Activated effector memory CD4-positive, alpha-beta T cell treated with Interleukin-2 at 50 U/mL for 16 hours (primary cell): Measurements from ENCODE around the gene DHRS12.

Experiments
- DNase-seq: peaks from one replicate; pipeline ENCODE4 v3.0.0-alpha.2; 2020

The DHRS12 gene

DNA sequence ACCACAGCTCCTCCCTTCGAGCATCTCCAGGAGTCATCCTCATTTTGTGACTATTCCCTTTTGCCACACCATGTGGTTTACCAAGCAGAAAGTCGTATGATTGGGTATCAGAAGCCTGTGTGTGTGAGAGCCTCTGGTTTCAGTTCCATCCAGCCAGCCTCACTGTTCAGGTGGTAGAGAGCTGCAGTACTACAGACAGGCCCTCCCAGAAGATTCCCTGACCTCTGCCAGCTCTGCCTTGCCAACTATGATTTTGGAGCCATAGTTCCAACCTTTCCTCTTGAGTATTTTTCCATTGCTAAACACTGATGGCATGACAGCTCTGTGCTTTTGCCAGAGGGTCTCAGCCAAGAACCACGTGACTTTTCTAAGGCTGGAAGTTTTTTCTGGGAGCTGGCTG, 82.5 kb downstream of the DHRS12 start:
- DNase-seq = no peak

DNA sequence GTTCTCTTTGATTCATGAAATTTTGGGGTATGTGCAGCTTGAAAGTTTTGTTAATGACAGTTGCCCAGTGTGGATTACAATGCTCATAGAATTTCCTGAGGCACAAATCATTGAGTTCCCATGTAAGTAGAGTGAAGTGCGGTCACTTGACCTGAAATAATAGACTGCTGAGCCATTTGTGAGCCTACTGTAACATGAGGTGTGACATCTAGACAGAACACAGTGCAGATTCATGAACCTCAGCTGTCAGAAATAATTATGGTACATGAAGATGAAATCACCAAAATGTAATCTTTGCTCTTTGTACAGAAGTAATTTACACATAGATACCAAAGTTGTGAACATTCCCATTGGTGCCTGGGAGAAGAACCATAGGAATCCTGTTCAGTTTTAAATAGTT, 84.6 kb downstream of the DHRS12 start:
- no peak for DNase-seq
